Effector CD8-positive, alpha-beta T cell (primary cell): ENCODE results near the gene FGFR2.

Source experiments
- DNase-seq: peaks from one replicate; lab custom pipeline; 2025; lab: John Stamatoyannopoulos, UW
- total RNA-seq, 4 experiments: gene quantifications; one replicate each; lab custom pipeline; 2026; lab: John Stamatoyannopoulos, UW

Gene FGFR2
- total RNA-seq: 2.2 to 5.9 (median 3.4) reads per million in 4 experiments

- no peak for DNase-seq
Measured at GRCh38 chr10:121598263-121599249, at the start of gene FGFR2. Gene FGFR2, minus strand, starts transcription at chr10:121598444. Its CDS starts 4,627 bp downstream, at chr10:121593817.

- no peak for DNase-seq
Measured at GRCh38 chr10:121647401-121647800, 49.2 kb upstream of the FGFR2 start.

- DNase-seq: no peak
Measured at GRCh38 chr10:121645696-121646095, 47.5 kb upstream of the FGFR2 start.

- DNase-seq: no peak
Measured at GRCh38 chr10:121644501-121644900, 46.3 kb upstream of the FGFR2 start.

- DNase-seq: no peak
Measured at GRCh38 chr10:121640266-121640665, 42.0 kb upstream of the FGFR2 start.

GRCh38 chr10:121639416-121639815 is 41.2 kb upstream of the FGFR2 start:
- no peak for DNase-seq

- no peak for DNase-seq
Measured at GRCh38 chr10:121637437-121637836, 39.2 kb upstream of the FGFR2 start.

GRCh38 chr10:121633056-121633455 is 34.8 kb upstream of the FGFR2 start:
- no peak for DNase-seq

- no peak for DNase-seq
Measured at GRCh38 chr10:121631365-121632029, 33.3 kb upstream of the FGFR2 start.

GRCh38 chr10:121628859-121629258 is 30.6 kb upstream of the FGFR2 start:
- no peak for DNase-seq

GRCh38 chr10:121627876-121628581 is 29.8 kb upstream of the FGFR2 start:
- no peak for DNase-seq

- no peak for DNase-seq
Measured at GRCh38 chr10:121624836-121625486, 26.7 kb upstream of the FGFR2 start.

GRCh38 chr10:121618906-121619305 is 20.7 kb upstream of the FGFR2 start:
- DNase-seq: no peak

- no peak for DNase-seq
Measured at GRCh38 chr10:121617176-121617575, 18.9 kb upstream of the FGFR2 start.

GRCh38 chr10:121616291-121616690 is 18.0 kb upstream of the FGFR2 start:
- DNase-seq: no peak

- DNase-seq: no peak
Measured at GRCh38 chr10:121615836-121616235, 17.6 kb upstream of the FGFR2 start.

- no peak for DNase-seq
Measured at GRCh38 chr10:121615435-121615793, 17.2 kb upstream of the FGFR2 start.

- no peak for DNase-seq
Measured at GRCh38 chr10:121614613-121615434, 16.6 kb upstream of the FGFR2 start.

GRCh38 chr10:121613456-121613855 is 15.2 kb upstream of the FGFR2 start:
- no peak for DNase-seq

GRCh38 chr10:121611393-121612159 is 13.3 kb upstream of the FGFR2 start:
- DNase-seq: no peak
